H1 (cell line): ENCODE measurements around the gene BRSK2. TPM values are rescaled to one million over a fixed set of nuclear protein-coding genes. Genes with fewer than 3 reads are reported as not detected.

Experiments used
- CTCF ChIA-PET: fragments of 300-600 bp; sonication (Branson Sonifier 250); formaldehyde crosslinking; loops from one replicate; lab custom pipeline; 2021; ENCODE audit not compliant: partially characterized antibody; lab: Charles Lee
- POLR2A ChIA-PET: fragments of 300-600 bp; sonication (Branson Sonifier 250); formaldehyde crosslinking; loops from one replicate; lab custom pipeline; 2021; ENCODE audit warnings: inconsistent platforms; ENCODE audit not compliant: partially characterized antibody; lab: Charles Lee
- DNase-seq, 2 experiments: peaks; one replicate each; pipeline versions ENCODE4 v3.0.0 to v3.0.0-alpha.2; 2010 to 2022; ENCODE audit warnings: low spot score in 2 of 2, low read depth in 1 of 2, mixed read lengths in 1 of 2
- FAIRE-seq: peaks from 2 replicates; lab custom pipeline; 2011; peaks lifted over from hg19 to GRCh38; lab: Jason Lieb, UNC
- H2AFZ ChIP-seq: 2 replicates; pipeline ENCODE4 v1.8.1; 2012; ENCODE audit warnings: low read length, inconsistent platforms
- H2AK5ac ChIP-seq: 2 replicates; pipeline ENCODE4 v1.6.1; 2013; ENCODE audit warnings: low read depth, low read length
- H2BK120ac ChIP-seq: replicated peaks from 2 replicates; pipeline ENCODE3; 2013; ENCODE audit warnings: low read depth, low read length, inconsistent platforms
- H2BK12ac ChIP-seq: 2 replicates; pipeline ENCODE4 v1.6.1; 2013; ENCODE audit warnings: low read depth, low read length
- H2BK15ac ChIP-seq: 2 replicates; pipeline ENCODE4 v1.6.1; 2013; ENCODE audit warnings: low read length
- H2BK20ac ChIP-seq: 2 replicates; pipeline ENCODE4 v1.6.1; 2013; ENCODE audit warnings: low read length
- H2BK5ac ChIP-seq: 2 replicates; pipeline ENCODE4 v1.6.1; 2013; ENCODE audit warnings: low read depth, low read length
- H3K14ac ChIP-seq: 2 replicates; pipeline ENCODE4 v1.6.1; 2013; ENCODE audit warnings: inconsistent platforms; ENCODE audit not compliant: insufficient read length
- H3K18ac ChIP-seq: 2 replicates; pipeline ENCODE4 v1.6.1; 2013; ENCODE audit warnings: low read length; ENCODE audit errors: extremely low read depth
- H3K23ac ChIP-seq: 2 replicates; pipeline ENCODE4 v1.6.1; 2013; ENCODE audit warnings: inconsistent platforms; ENCODE audit not compliant: insufficient read length
- H3K23me2 ChIP-seq: 2 replicates; pipeline ENCODE4 v1.6.1; 2013; ENCODE audit warnings: low read depth, low read length
- H3K27ac ChIP-seq: 2 replicates; pipeline ENCODE4 v1.6.1; 2011; ENCODE audit warnings: low read depth, low read length, inconsistent platforms
- H3K27me3 ChIP-seq, 4 experiments: replicated peaks in 1 of 4; 1 replicate in 1 of 4; 2 replicates in 3 of 4; pipeline versions ENCODE4 v1.6.1 to v1.8.1; 2011 to 2013; ENCODE audit warnings: low read length in 3 of 4, mild to moderate bottlenecking in 3 of 4, inconsistent platforms in 2 of 4, mixed read lengths in 2 of 4, moderate library complexity in 1 of 4; ENCODE audit not compliant: control insufficient read depth in 3 of 4, insufficient read depth in 3 of 4; ENCODE audit errors: extremely low read depth in 1 of 4
- H3K36me3 ChIP-seq, 4 experiments: 2 replicates each; pipeline versions ENCODE4 v1.6.1 to v1.8.1; 2011 to 2013; ENCODE audit warnings: mild to moderate bottlenecking in 4 of 4, low read length in 3 of 4, moderate library complexity in 2 of 4, control low read depth in 1 of 4, inconsistent platforms in 1 of 4; ENCODE audit not compliant: insufficient read depth in 4 of 4, control insufficient read depth in 2 of 4
- H3K4ac ChIP-seq: replicated peaks from 2 replicates; pipeline ENCODE3; 2013; ENCODE audit warnings: low read length, low read depth, mixed read lengths, inconsistent platforms; ENCODE audit not compliant: insufficient read length
- H3K4me1 ChIP-seq, 4 experiments: replicated peaks in 1 of 4; 1 replicate in 1 of 4; 2 replicates in 3 of 4; pipeline versions ENCODE4 v1.6.1 to v1.8.1; 2011 to 2013; ENCODE audit warnings: low read length in 3 of 4, inconsistent platforms in 2 of 4, mixed read lengths in 1 of 4; ENCODE audit not compliant: insufficient read depth in 4 of 4, control insufficient read depth in 3 of 4
- H3K4me2 ChIP-seq, 2 experiments: 2 replicates each; pipeline versions ENCODE4 v1.6.1 to v1.8.1; 2011 to 2013; ENCODE audit warnings: low read depth in 2 of 2, low read length in 2 of 2, control low read depth in 1 of 2, inconsistent platforms in 1 of 2, mild to moderate bottlenecking in 1 of 2; ENCODE audit not compliant: insufficient read depth in 1 of 2
- H3K4me3 ChIP-seq, 4 experiments: fragments of 200-600, 300-600 bp in 1 of 4; sonication (generic), shearing (Covaris generic), sonication (Bioruptor Twin) in 1 of 4; 2 replicates each; pipeline versions ENCODE4 v1.5.1 to v1.8.1; 2011 to 2016; ENCODE audit warnings: low read length in 4 of 4, low read depth in 3 of 4, control low read depth in 2 of 4, inconsistent platforms in 2 of 4, mild to moderate bottlenecking in 2 of 4, mixed read lengths in 1 of 4, moderate library complexity in 1 of 4; ENCODE audit not compliant: insufficient read depth in 2 of 4; ENCODE audit errors: extremely low read depth in 1 of 4
- H3K56ac ChIP-seq: replicated peaks from 2 replicates; pipeline ENCODE3; 2013; ENCODE audit warnings: low read depth, mild to moderate bottlenecking, mixed read lengths, low read length, inconsistent platforms; ENCODE audit not compliant: insufficient read length
- H3K79me1 ChIP-seq: 2 replicates; pipeline ENCODE4 v1.6.1; 2013; ENCODE audit warnings: low read depth, low read length, control low read depth
- H3K79me2 ChIP-seq, 2 experiments: 2 replicates each; pipeline versions ENCODE4 v1.6.1 to v1.8.1; 2012 to 2013; ENCODE audit warnings: low read length in 2 of 2, mild to moderate bottlenecking in 2 of 2, inconsistent platforms in 1 of 2; ENCODE audit not compliant: insufficient read depth in 2 of 2, control insufficient read depth in 1 of 2
- H3K9ac ChIP-seq, 4 experiments: replicated peaks in 1 of 4; 1 replicate in 1 of 4; 2 replicates in 3 of 4; pipeline versions ENCODE4 v1.6.1 to v1.8.1; 2011 to 2013; ENCODE audit warnings: low read depth in 3 of 4, low read length in 3 of 4, control low read depth in 2 of 4, mild to moderate bottlenecking in 2 of 4, moderate library complexity in 2 of 4, inconsistent platforms in 1 of 4; ENCODE audit errors: extremely low read depth in 1 of 4
- H3K9me3 ChIP-seq, 2 experiments: 2 replicates each; pipeline versions ENCODE4 v1.6.1 to v1.8.1; 2012 to 2013; ENCODE audit warnings: mild to moderate bottlenecking in 2 of 2, moderate library complexity in 2 of 2, control low read depth in 1 of 2, inconsistent platforms in 1 of 2, low read depth in 1 of 2, low read length in 1 of 2, mixed read lengths in 1 of 2; ENCODE audit not compliant: insufficient read depth in 2 of 2
- H4K20me1 ChIP-seq, 2 experiments: replicated peaks in 1 of 2; 2 replicates each; pipeline versions ENCODE3 to v1.8.1; 2011 to 2013; ENCODE audit warnings: inconsistent platforms in 2 of 2, low read length in 2 of 2, mild to moderate bottlenecking in 1 of 2; ENCODE audit not compliant: insufficient read depth in 2 of 2, control insufficient read depth in 1 of 2
- H4K5ac ChIP-seq: 2 replicates; pipeline ENCODE4 v1.6.1; 2013; ENCODE audit warnings: low read length, low read depth, mixed read lengths, inconsistent platforms; ENCODE audit not compliant: insufficient read length
- H4K8ac ChIP-seq: 2 replicates; pipeline ENCODE4 v1.8.0; 2013; ENCODE audit warnings: mild to moderate bottlenecking, moderate library complexity, low read length, inconsistent platforms; ENCODE audit not compliant: insufficient read depth; ENCODE audit errors: extremely low read depth
- H4K91ac ChIP-seq: replicated peaks from 2 replicates; pipeline ENCODE3; 2013; ENCODE audit warnings: low read length, mixed read lengths, inconsistent platforms; ENCODE audit not compliant: insufficient read length
- CHD1 ChIP-seq: IDR thresholded peaks from 2 replicates; pipeline ENCODE4 v1.6.1; 2012; ENCODE audit warnings: low read depth, low read length, improper control_type of control experiment
- EP300 ChIP-seq, 2 experiments: IDR thresholded peaks; 1 replicate in 1 of 2; 2 replicates in 1 of 2; pipeline ENCODE4 v1.6.1; 2011 to 2012; ENCODE audit warnings: low read depth in 2 of 2, low read length in 2 of 2, mild to moderate bottlenecking in 2 of 2, borderline replicate concordance in 1 of 2, inconsistent platforms in 1 of 2, moderate library complexity in 1 of 2
- GABPA ChIP-seq: IDR thresholded peaks from 2 replicates; pipeline ENCODE4 v1.6.1; 2011; ENCODE audit warnings: mild to moderate bottlenecking, low read length, moderate library complexity, borderline replicate concordance; ENCODE audit not compliant: insufficient read depth
- RFX5 ChIP-seq: IDR thresholded peaks from 2 replicates; pipeline ENCODE4 v1.6.1; 2011; ENCODE audit warnings: low read depth, low read length, improper control_type of control experiment, borderline replicate concordance
- SIX5 ChIP-seq: IDR thresholded peaks from 2 replicates; pipeline ENCODE4 v1.6.1; 2011; ENCODE audit warnings: mild to moderate bottlenecking, low read depth, low read length
- SP2 ChIP-seq: IDR thresholded peaks from 2 replicates; pipeline ENCODE4 v1.6.1; 2012; ENCODE audit warnings: mild to moderate bottlenecking, low read length, inconsistent platforms
- SRF ChIP-seq: IDR thresholded peaks from 2 replicates; pipeline ENCODE4 v1.6.1; 2011; ENCODE audit warnings: mild to moderate bottlenecking, low read depth, low read length, moderate library complexity
- TEAD4 ChIP-seq: IDR thresholded peaks from 2 replicates; pipeline ENCODE4 v1.6.1; 2012; ENCODE audit warnings: low read depth, low read length, inconsistent platforms, mixed read lengths
- ZNF274 ChIP-seq: IDR thresholded peaks from 2 replicates; pipeline ENCODE4 v1.7.0; 2012; ENCODE audit warnings: low read length, borderline replicate concordance; ENCODE audit errors: extremely low read depth
- WGBS, 2 experiments: shearing (Covaris generic) in 1 of 2; methylation state at CpG; one replicate each; pipeline versions ENCODE4 v1.1.6 to v1.1.7; 2013 to 2015; ENCODE audit warnings: low lambda C conversion rate in 2 of 2, mixed read lengths in 2 of 2, inconsistent platforms in 1 of 2, low coverage in 1 of 2, missing lambda C conversion rate in 1 of 2; ENCODE audit not compliant: insufficient replicate concordance in 2 of 2, insufficient coverage in 1 of 2, insufficient read length in 1 of 2; ENCODE audit errors: extremely low coverage in 1 of 2, missing lambda C conversion rate in 1 of 2; 5-methylcytosine and 5-hydroxymethylcytosine counted together
- polyA plus RNA-seq, 7 experiments: library from polyadenylated mRNA; depleted of rRNA in 3 of 7; stranded (reverse) in 5 of 7; unstranded in 2 of 7; fragments of >200 nt in 5 of 7; fragments of 200-250 nt in 2 of 7; gene quantifications; 1 replicate in 5 of 7; 2 replicates in 1 of 7; 4 replicates in 1 of 7; pipeline versions ENCODE4 v1.2.1 to v1.2.3, GENCODE V29; 2011 to 2013; ENCODE audit warnings: missing spikeins in 2 of 7, mixed read lengths in 2 of 7
- total RNA-seq: library from RNA; stranded (reverse); fragmentation: NEBNext Ultra II Directional; extraction: Animal tissue kit (Norgen Biotek cat#: 25700); gene quantifications from 2 replicates; pipeline ENCODE4 v1.2.1, GENCODE V29; 2021

BRSK2 gene
- total and polyA plus RNA-seq, 2 of the 8 experiments (the other 6 are each of a cell fraction or from before 2014, with no cell fraction given): 17.3 to 27.1 TPM

DNA sequence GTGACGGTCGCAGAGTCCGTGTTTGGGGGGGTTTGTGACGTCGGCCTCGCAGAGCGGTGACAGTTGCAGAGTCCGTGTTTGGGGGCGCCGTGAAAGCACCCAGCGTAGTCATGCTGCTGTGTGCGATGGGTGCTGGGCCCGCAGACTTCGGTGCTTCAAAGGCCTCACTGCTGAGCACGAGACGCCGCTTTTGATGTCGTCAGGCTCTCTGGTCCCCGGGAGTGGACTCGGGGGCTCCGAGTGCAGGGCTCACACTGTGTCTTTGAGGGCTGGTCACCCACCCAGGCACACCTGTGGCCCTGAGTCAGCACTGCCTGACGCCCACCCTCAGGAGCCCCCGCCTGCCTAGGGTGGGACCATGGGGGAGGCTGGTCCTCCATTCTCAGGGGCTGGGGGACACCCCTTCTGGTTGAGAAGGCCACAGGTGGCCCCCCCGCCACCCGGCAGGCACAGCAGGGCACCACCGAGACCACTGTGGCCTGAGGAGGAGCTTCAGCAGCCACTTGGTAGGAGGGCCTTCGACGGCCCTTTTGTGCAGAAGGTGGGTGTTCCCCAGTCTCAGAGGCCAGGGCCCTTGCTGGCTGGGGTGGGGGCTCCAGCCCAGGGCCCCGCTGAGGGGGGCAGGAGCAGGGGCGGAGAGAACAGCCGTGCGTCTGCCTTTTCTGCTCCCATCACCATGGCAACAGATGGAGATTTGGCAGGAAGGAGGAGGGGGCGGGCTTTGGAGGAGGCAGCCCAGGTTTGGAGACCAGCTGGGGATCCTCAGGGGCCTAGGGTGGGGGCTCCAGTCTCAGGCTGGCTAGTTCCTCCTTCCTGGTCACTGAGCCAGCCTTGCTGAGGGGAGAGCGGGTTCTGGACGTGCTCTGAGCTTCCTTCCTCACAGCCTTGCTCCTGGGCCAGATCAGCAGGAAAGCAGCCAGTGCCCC is 20.9 kb downstream of the BRSK2 start:
- Histone ChIP-seq H2BK20ac (no peak overlapping the region), H2BK12ac (no peak overlapping the region), H3K79me1 (peaks cover 15% of the 10 kb centered on the region), H3K9me3 (peaks cover 13 to 38% of the 10 kb centered on the region in 2 experiments), H3K23me2 (no peaks in the 10 kb centered on the region), H4K91ac (no peak overlapping the region), H2AFZ (no peak overlapping the region), H4K20me1 (peaks cover 5 to 8% of the 10 kb centered on the region in 2 experiments), H3K4ac (no peak overlapping the region), H2BK5ac (no peak overlapping the region), H3K27me3 (no peaks in the 10 kb centered on the region), H2BK120ac (no peak overlapping the region), H3K27ac (no peak overlapping the region), H3K14ac (no peak overlapping the region), H3K36me3 (peaks cover 0 to 2% (median 0%) of the 10 kb centered on the region in 4 experiments; a peak in 2 of 8 replicates), H4K8ac (peak overlapping the region; percentile 51; the same call in 1 of the 2 replicates), H3K4me3 (no peak overlapping the region), H2BK15ac (no peak overlapping the region), H4K5ac (no peak overlapping the region), H3K56ac (no peak overlapping the region), H3K4me1 (no peaks in the 10 kb centered on the region; a peak in 2 of 7 replicates), H3K79me2 (peaks cover 0 to 7% of the 10 kb centered on the region in 2 experiments; a peak in 2 of 4 replicates), H3K23ac (no peak overlapping the region), H2AK5ac (no peak overlapping the region), H3K4me2 (no peak overlapping the region), H3K18ac (no peak overlapping the region), H3K9ac (no peak overlapping the region)
- POLR2A ChIA-PET: no interaction called here
- WGBS, 2 experiments: 86% methylated on average over 31 of the region's 35 CpGs; no CpG with 5 or more reads in 1 of the 2 experiments
- DNase-seq (no peak), FAIRE-seq (no peak)
- TF ChIP-seq SRF (no peak), SP2 (no peak), RFX5 (no peak), EP300 (IDR thresholded peaks at IDR 0.05; ENCODE audit: borderline replicate concordance in 1 of 2, low read depth in 2 of 2, low read length in 2 of 2) (no peak), SIX5 (no peak), ZNF274 (no peak), CHD1 (no peak), GABPA (no peak), TEAD4 (no peak)
- CTCF ChIA-PET: no interaction called here
